ENCODE measurements around the gene APC.
"Not testable (repeated sequence)": the region's sequence is repeated elsewhere in the genome, so short reads cannot be mapped to it uniquely, and the experiment has no call there.

The APC gene

DNA sequence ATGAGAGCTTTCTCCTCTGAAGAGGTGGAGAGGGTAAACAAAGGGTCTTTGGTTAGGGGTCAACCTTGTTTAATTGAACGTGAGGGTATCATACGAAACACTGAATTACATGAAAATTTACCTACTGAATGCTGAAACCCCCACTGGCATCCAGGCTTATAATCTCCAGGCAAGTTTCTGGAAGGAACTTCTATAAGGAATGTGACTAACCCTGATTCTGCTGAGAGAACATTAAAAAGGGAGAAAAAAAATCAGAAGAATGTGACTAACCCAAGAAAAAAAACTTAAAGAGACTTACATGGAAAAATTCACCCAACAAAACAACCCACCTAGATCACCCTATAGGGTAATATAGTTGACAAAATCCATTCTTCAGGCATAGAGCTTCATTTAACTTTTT, 55.5 kb downstream of the APC start:
- no peak for DNase-seq

DNA sequence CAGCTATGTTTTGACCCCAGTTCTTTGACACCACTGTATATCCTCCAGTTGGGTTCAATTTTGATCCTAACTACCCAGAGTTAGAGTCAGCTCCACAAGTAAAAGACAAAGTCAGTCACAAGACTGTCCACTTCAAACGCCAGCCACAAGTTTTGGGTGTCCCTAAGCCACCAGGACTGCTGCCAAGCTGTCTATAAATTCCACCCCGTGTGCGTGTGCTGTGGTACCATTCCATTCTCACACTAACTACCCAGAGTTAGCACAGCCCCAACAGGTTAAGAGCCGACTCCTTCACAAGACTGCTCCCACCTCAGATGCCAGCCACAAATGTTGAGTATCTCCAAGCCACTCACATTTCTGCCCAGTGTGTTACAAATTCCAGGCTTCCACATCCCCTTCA, 56.7 kb downstream of the APC start:
- no peak for DNase-seq

- no peak for DNase-seq
Measured at GRCh38 chr5:112795342-112795741, 57.7 kb downstream of the APC start.

DNA sequence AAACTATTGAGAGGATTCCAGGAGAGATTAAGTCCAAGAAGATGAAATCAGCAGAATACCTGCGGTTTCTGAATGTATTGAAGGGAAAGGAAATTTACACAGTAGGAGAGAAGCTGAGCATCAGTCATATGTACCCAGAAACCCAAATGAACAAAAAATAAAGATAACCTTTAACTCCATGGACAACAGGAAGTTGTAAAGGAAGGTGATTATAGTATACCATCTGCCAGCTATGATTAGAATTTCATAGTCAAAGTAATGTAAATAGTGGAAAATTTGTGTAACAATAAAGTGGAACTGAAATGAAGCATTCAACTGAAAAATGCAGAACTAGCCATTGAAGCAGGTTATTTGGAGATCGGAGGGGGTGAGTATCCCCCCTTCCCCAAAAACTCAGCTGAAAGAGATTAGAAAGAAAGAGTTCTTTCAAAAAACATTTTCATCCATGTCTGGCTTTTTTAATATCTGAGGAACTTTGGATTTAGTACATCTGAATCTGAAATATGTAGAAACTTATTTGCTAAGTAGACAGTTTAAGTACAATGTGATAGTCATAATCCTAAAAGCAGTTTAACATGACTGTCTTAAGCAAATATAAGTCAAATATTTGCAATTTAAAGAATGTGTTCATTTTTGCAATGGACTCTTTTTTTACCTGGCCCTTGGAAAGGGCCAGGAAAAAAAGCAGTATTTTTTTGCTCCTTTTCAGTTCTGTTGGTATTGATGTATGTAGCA, 58.4 kb downstream of the APC start:
- no peak for DNase-seq

GRCh38 chr5:112799661-112800060, 62.0 kb downstream of the APC start:
- DNase-seq: no peak

DNA sequence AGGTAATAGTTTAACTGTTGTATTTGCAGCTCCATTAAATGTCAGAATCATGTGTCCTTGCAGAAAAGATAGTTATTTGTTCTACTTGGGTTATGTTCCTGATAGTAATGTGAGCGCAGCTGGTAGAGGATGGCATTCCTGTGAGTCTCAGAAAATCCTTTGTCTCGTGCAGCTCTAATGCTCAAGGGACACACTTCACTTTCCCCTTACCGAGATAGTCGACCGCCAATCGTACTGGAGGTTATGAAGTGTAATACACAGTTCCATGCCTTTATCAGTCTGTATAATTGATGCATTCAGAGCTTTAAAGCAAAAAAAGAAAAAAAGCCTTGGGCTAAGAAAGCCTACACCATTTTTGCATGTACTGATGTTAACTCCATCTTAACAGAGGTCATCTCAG, 63.2 kb downstream of the APC start:
- DNase-seq: peak; percentile 49

DNA sequence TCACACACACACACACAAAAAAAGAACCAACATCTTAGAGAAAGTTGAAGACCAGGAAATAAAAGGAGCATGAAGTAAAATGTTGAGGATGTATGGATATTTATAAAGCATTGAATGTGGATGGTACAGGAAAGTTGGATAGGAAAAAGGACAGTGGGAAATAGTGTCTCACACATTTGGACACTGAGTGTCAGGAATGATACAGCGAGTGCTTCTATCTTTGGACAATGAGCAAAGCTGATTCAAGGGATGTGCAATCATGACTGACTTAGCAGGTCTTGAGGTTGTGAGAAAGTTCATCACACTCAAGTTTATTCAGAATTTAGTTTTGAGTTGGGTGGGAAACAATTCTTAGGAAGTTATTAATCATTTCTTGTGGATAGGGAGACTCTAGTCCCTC, 73.3 kb downstream of the APC start:
- no peak for DNase-seq

- DNase-seq: no peak
Measured at GRCh38 chr5:112812549-112812948, 74.9 kb downstream of the APC start.

- DNase-seq: no peak
Measured at GRCh38 chr5:112820246-112820645, 82.6 kb downstream of the APC start.

GRCh38 chr5:112822456-112822855, 84.8 kb downstream of the APC start:
- no peak for DNase-seq

DNA sequence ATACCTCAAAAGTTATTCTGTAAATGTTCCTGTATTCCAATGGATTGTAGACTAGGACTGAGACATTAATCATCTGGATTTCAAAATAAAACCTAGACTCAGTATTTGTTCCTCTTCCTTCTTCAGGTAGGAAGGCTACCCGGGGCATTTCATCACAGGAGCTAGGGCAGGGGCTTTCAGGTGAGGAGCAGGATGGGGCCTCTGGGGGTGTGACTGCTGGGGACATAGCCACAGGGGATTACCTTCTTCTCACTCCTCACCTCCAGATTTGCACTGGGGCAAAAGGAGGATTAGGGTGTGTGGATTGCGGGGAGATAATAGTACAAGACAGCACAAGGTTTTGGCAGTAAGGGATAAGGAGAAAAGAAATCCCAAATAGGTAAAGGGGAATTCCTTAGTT, 85.5 kb downstream of the APC start:
- DNase-seq: no peak

DNA sequence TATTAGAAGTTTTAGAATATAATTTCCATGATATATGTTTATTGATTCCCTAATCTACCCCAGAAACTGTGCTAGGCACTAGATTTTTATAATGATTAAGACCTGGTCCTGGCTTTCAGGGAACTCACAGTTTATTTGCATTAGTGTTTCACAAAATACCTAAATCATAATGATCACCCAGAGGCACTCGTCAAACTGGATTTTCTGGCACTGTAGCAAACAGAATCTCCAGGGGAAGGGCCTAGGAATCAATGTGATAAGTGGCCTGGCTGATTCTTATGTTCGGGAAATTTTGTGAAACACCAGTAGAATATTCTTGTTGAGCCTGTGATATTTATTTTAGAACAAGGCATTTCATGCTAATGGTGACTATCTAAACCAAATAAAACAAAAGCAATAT, 86.0 kb downstream of the APC start:
- no peak for DNase-seq

GRCh38 chr5:112824197-112824596, 86.5 kb downstream of the APC start:
- DNase-seq: no peak

DNA sequence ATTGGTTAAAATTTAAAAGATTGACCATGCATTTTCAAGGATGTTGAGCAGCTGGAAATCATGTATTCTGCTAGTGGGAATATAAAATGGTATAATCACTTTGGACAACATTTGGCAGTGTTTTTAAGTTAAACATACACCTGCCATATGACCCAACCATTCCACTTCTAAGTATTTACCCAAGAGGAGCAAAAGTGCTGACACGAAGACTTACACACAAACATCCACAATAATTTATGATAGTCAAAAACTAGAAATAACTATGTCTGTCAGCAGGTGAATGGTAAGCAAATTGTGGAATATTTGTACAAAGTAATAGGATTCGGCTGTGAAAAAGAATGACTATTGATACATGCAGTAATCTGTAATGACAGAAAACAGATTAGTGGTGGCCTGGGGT, 92.7 kb downstream of the APC start:
- no peak for DNase-seq

- no peak for DNase-seq
Measured at GRCh38 chr5:112833971-112834370, 96.3 kb downstream of the APC start.

DNA sequence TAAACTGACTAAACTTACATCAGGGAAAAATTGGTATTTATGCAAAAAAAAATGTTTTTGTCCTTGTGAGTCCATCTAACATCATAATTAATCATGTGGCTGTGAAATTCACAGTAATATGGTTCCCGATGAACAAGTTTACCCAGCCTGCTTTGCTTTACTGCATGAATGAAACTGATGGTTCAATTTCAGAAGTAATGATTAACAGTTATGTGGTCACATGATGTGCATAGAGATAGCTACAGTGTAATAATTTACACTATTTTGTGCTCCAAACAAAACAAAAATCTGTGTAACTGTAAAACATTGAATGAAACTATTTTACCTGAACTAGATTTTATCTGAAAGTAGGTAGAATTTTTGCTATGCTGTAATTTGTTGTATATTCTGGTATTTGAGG, 106.8 kb downstream of the APC start:
- no peak for DNase-seq

GRCh38 chr5:112846556-112846955, 108.9 kb downstream of the APC start:
- no peak for DNase-seq

GRCh38 chr5:112847306-112847705, 109.6 kb downstream of the APC start:
- no peak for DNase-seq

DNA sequence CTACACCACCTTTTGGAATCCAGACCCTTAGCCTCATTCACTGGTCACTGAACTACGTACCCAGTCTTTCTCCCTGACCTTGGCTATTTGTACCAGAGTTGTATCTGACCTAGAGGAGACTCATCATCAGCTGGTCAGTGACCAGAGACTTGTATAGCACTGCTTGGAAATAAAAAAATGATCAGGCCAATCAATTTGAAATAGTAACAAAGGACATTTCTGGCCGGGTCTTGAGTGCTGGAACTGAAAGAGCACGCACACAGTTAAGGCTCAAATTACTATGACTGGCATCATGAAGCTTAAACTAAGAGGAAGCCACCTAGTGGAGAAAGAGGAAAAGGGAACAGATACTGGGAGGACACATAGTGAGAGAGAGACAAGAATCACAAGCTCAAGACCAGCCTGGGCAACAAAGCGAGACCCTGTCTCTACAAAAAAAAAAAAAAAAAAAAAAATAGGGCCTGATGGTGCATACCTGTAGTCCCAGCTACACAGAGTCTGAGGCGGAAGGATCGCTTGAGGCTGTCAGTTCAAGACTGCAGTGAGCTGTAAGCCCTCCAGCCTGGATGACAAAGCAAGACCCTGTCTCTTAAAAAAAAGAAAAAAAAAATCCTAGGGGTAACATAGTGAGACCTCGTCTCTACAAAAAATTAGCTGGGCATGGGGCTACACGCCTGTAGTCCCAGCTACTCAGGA, 110.6 kb downstream of the APC start:
- DNase-seq: peak; percentile 56

DNA sequence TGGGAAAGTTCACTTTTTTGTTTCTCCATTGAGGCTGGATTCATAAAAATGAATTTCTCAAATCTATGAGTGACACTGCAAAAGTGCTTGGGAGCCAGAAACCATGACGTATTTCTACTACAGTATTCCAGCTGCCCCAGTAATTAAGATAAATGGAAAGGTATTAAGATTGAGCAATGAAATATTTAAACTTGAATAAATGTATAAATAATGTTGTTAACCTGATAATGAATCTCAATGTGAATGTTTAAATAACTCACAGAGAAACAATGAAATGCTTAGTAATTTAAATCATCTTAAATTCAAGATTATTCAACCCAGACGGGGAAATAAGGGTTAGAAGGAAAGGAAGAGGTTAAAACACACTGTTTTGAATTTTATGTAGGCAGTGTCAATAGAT, 112.2 kb downstream of the APC start:
- DNase-seq: no peak

DNA sequence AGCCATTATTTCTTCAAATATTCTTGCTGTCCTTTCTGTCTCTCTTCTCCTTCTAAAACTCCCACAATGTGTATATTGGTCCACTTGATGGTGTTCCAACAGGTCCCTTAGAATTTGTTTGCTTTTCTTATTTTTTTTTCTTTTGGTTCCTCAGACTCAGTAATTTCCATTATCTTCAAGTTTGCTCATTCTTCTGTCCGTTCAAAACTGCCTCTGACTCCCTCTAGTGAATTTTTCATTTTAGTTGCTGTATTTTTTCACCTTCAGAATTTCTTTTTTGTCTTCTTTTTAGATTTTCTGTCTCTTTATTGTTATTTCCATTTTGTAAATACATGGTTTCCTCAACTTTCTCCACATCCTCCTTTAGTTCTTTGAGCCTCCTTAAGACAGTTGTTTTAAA, 117.0 kb downstream of the APC start:
- DNase-seq: no peak

DNA sequence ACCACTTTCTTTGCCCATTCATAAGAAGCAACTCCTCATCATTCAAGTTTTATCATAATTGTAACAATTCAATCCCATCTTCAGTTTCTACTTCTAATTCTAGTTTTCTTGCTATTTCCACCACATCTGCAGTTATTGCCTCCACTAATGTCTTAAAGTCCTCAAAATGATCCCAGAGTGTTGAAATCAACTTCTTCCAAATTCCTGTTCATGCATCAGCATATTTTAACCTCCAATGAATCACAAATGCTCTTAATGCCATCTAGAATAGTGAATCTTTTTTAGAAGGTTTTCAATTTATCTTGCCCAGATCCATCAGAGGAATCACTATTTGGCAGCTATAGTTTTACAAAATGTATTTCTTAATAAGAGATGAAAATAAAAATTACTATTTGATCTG, 120.2 kb downstream of the APC start:
- DNase-seq: no peak

DNA sequence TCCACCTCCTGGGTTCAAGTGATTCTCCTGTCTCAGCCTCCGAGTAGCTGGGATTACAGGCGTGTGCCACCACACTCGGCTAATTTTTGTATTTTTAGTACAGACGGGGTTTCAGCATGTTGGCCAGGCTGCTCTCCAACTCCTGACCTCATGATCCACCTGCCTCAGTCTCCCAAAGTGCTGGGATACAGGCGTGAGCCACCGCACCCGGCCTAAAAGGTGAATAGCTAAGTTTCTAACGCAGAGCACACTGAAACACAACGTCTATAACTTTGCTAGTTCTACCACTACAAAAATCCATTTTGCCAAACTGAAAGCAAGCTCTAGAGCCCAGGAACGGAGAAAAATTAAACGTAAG, 122.9 kb downstream of the APC start:
- DNase-seq: not testable (repeated sequence)

DNA sequence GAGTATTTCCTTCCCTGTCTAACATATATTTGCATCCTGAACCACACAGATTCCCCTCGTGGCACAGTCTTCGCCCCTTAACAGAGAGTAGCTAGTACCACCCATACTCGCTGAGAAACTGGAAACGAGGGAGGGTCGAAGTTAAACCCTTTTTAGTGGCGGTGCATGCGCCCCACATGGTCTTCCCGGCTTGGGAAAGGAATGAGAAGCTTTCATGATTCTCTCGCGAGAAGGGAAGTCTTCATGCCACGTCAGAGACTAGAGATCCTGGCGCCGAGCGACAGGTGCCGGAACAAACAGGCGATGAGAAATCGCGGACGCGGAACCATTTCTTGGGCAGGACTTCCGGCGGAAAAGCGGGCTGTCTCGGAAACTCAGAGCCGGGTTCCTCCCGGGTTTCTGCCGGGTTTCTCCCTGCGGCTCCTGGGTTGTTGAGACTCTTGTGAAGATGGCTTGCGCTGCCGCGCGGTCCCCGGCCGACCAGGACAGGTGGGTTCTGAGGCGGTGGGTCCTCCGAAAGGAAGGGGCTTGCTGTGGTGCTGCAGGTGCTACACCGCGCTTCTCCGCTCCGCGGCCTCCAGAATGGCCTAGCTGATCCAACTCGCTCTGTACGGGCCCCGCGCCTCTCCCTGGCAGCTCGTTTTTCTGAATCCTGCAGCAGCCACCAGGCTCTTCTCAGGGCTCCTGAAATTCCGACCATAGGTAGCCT, 123.4 kb downstream of the APC start, which contains the start of gene SRP19:
Gene SRP19 (plus strand): TSS at position 359 of the 709 bp plus-strand sequence. CDS start 90 bp downstream, at position 449.
- peak; percentile 96 for DNase-seq

All from retina (tissue), 1 donor.